ENCODE data around the gene MED14. TPM values are rescaled to one million over a fixed set of nuclear protein-coding genes. Genes with fewer than 3 reads are reported as not detected.

Gene MED14
- total and polyA plus RNA-seq, 2 of the 13 experiments (the other 11 are each of a cell fraction or from before 2014, with no cell fraction given) = 10.2 to 16.3 TPM

DNA sequence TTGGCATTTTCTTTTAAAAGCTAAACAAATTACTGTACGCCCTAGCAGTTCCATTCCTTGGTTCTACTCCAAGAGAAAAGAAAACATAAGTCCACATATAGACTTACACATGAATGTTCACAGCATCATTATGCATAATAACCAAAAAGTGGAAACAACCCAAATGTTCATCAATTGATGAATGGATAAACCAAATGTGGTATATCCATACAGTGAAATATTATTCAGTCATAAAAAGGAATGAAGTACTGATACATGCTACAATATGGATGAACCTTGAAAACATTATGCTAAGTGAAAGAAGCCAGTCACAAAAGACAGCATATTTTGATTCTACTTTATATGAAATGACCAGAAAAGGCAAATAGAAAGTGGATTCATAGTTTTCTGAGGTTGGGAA lies 36.5 kb downstream of the MED14 start (continued):
- TF ChIP-seq, protein P1, sequence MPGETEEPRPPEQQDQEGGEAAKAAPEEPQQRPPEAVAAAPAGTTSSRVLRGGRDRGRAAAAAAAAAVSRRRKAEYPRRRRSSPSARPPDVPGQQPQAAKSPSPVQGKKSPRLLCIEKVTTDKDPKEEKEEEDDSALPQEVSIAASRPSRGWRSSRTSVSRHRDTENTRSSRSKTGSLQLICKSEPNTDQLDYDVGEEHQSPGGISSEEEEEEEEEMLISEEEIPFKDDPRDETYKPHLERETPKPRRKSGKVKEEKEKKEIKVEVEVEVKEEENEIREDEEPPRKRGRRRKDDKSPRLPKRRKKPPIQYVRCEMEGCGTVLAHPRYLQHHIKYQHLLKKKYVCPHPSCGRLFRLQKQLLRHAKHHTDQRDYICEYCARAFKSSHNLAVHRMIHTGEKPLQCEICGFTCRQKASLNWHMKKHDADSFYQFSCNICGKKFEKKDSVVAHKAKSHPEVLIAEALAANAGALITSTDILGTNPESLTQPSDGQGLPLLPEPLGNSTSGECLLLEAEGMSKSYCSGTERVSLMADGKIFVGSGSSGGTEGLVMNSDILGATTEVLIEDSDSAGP (CRISPR knock-in tag; IDR thresholded peaks at IDR 0.05; ENCODE audit: borderline replicate concordance) = no peak
- TF ChIP-seq NFKB2 (CRISPR knock-in tag; IDR thresholded peaks at IDR 0.05; ENCODE audit: borderline replicate concordance) (no peak), YY1 (IDR thresholded peaks at IDR 0.05; ENCODE audit: insufficient read depth, insufficient replicate concordance, low read depth, low read length) (no peak), NFRKB (IDR thresholded peaks at IDR 0.05) (no peak), WIZ (CRISPR knock-in tag; IDR thresholded peaks at IDR 0.05) (no peak), ZNF343 (CRISPR knock-in tag; IDR thresholded peaks at IDR 0.05) (no peak), ZNF383 (CRISPR knock-in tag; IDR thresholded peaks at IDR 0.05; ENCODE audit: borderline replicate concordance) (no peak), FOXO1 (CRISPR knock-in tag; IDR thresholded peaks at IDR 0.05) (no peak)
- TF ChIP-seq, protein P2, sequence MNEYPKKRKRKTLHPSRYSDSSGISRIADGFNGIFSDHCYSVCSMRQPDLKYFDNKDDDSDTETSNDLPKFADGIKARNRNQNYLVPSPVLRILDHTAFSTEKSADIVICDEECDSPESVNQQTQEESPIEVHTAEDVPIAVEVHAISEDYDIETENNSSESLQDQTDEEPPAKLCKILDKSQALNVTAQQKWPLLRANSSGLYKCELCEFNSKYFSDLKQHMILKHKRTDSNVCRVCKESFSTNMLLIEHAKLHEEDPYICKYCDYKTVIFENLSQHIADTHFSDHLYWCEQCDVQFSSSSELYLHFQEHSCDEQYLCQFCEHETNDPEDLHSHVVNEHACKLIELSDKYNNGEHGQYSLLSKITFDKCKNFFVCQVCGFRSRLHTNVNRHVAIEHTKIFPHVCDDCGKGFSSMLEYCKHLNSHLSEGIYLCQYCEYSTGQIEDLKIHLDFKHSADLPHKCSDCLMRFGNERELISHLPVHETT (CRISPR knock-in tag; conservative IDR thresholded peaks at IDR 0.05) = no peak

DNA sequence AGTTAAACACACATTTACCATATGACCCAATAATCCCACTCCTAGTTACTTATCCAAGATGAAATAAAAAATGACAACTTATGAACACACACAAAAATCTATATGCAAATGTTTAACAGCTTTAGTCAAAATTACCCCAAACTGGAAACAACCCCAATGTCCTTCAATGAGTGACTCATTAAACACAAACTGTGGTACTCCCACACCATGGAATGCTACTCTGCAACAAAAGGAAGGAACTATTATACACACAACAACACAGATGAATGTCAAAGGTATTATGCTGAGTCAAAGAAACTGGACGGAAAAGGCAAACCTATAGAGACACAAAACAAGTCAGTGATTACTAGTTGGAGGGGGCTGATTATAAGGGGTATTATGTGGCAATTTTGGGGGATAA lies 40.5 kb downstream of the MED14 start:
- H3K79me2 ChIP-seq (ENCODE audit: insufficient read depth, low read length) = no peaks in the 10 kb centered on the region
- no peaks in the 10 kb centered on the region for H4K20me1 ChIP-seq (ENCODE audit: insufficient read depth, low read length)
- no TSS peak for BruUV-seq (replicated peaks)
- intact Hi-C loops (cut with micrococcal nuclease; ENCODE audit: unreplicated experiment) = no loop called here
- no peaks in the 10 kb centered on the region for H3K4me1 ChIP-seq (ENCODE audit: insufficient read depth, low read length)
- DNase-seq (ENCODE audit: low spot score) = no peak
- no peak overlapping the region for H3K4me3 ChIP-seq (replicated peaks in 1 of 3; ENCODE audit: insufficient read depth in 1 of 3, low read depth in 2 of 3, low read length in 3 of 3)
- no peak overlapping the region for H2AFZ ChIP-seq (ENCODE audit: low read length)
- no peaks in the 10 kb centered on the region; a peak in 2 of 5 replicates for H3K36me3 ChIP-seq (replicated peaks in 1 of 2; ENCODE audit: control insufficient read depth in 1 of 2, insufficient read depth in 2 of 2, low read length in 2 of 2)
- H3K4me2 ChIP-seq (ENCODE audit: low read depth, low read length) = no peak overlapping the region
- no peaks in the 10 kb centered on the region for H3K9me3 ChIP-seq (ENCODE audit: low read length)
- no peak overlapping the region for H3K9ac ChIP-seq (ENCODE audit: insufficient read depth, low read depth, low read length)
- ChIA-PET CTCF (ENCODE audit: low intra/inter-chr PET ratio, low total read pairs) (no interaction called here), POLR2A (no interaction called here)
- no peak for ATAC-seq
- WGBS (ENCODE audit: low lambda C conversion rate) = 100% methylated on average over 1 of the region's 1 CpG
- no peak overlapping the region for H3K27ac ChIP-seq (ENCODE audit: extremely low read length, insufficient read depth, low read length)
- no peak for FAIRE-seq
- H3K27me3 ChIP-seq (ENCODE audit: control insufficient read depth in 1 of 2, insufficient read depth in 2 of 2, low read length in 2 of 2) = no peaks in the 10 kb centered on the region
- in situ Hi-C loops (cut with HindIII; ENCODE audit: extremely low pct_ligation_motif_present, low pct_unique_long_range_greater_than_20kb) = no loop called here
- TF ChIP-seq, protein P3, sequence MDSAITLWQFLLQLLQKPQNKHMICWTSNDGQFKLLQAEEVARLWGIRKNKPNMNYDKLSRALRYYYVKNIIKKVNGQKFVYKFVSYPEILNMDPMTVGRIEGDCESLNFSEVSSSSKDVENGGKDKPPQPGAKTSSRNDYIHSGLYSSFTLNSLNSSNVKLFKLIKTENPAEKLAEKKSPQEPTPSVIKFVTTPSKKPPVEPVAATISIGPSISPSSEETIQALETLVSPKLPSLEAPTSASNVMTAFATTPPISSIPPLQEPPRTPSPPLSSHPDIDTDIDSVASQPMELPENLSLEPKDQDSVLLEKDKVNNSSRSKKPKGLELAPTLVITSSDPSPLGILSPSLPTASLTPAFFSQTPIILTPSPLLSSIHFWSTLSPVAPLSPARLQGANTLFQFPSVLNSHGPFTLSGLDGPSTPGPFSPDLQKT (CRISPR knock-in tag; IDR thresholded peaks at IDR 0.05; ENCODE audit: borderline replicate concordance) = no peak
- TF ChIP-seq KDM5A (IDR thresholded peaks at IDR 0.05; ENCODE audit: borderline replicate concordance, low read length) (no peak), SMARCE1 (IDR thresholded peaks at IDR 0.05; ENCODE audit: borderline replicate concordance) (no peak), GABPA (IDR thresholded peaks at IDR 0.05; ENCODE audit: low read depth, low read length) (no peak), GABPA (CRISPR knock-in tag; IDR thresholded peaks at IDR 0.05; ENCODE audit: low read depth) (no peak), HMG20B (CRISPR knock-in tag; conservative IDR thresholded peaks at IDR 0.05) (no peak), EHMT2 (IDR thresholded peaks at IDR 0.05; ENCODE audit: borderline replicate concordance, low read depth, low read length) (no peak)
- TF ChIP-seq, protein P4, sequence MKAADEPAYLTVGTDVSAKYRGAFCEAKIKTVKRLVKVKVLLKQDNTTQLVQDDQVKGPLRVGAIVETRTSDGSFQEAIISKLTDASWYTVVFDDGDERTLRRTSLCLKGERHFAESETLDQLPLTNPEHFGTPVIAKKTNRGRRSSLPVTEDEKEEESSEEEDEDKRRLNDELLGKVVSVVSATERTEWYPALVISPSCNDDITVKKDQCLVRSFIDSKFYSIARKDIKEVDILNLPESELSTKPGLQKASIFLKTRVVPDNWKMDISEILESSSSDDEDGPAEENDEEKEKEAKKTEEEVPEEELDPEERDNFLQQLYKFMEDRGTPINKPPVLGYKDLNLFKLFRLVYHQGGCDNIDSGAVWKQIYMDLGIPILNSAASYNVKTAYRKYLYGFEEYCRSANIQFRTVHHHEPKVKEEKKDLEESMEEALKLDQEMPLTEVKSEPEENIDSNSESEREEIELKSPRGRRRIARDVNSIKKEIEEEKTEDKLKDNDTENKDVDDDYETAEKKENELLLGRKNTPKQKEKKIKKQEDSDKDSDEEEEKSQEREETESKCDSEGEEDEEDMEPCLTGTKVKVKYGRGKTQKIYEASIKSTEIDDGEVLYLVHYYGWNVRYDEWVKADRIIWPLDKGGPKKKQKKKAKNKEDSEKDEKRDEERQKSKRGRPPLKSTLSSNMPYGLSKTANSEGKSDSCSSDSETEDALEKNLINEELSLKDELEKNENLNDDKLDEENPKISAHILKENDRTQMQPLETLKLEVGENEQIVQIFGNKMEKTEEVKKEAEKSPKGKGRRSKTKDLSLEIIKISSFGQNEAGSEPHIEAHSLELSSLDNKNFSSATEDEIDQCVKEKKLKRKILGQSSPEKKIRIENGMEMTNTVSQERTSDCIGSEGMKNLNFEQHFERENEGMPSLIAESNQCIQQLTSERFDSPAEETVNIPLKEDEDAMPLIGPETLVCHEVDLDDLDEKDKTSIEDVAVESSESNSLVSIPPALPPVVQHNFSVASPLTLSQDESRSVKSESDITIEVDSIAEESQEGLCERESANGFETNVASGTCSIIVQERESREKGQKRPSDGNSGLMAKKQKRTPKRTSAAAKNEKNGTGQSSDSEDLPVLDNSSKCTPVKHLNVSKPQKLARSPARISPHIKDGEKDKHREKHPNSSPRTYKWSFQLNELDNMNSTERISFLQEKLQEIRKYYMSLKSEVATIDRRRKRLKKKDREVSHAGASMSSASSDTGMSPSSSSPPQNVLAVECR (CRISPR knock-in tag; IDR thresholded peaks at IDR 0.05; ENCODE audit: borderline replicate concordance) = no peak

Data from HepG2 (cell line).